LHCN-M2 (cell line): ENCODE data around the gene DPP6. TPM values are rescaled to one million over a fixed set of nuclear protein-coding genes. Genes with fewer than 3 reads are reported as not detected.

Experiments
- DNase-seq: peaks from one replicate; pipeline ENCODE4 v3.0.0-alpha.2; 2012; ENCODE audit warnings: low read depth
- total RNA-seq: library from RNA; depleted of rRNA; stranded (reverse); fragments of >200 nt; gene quantifications from 2 replicates; pipeline ENCODE4 v1.2.3, GENCODE V29; 2014

DPP6 gene
- total RNA-seq, 1 experiment from 2014 or later, result not detected

GRCh38 chr7:154530136-154530535, 477.9 kb downstream of the DPP6 start:
- DNase-seq, result no peak

- DNase-seq, result no peak
Measured at GRCh38 chr7:154532771-154533170, 480.6 kb downstream of the DPP6 start.

DNA sequence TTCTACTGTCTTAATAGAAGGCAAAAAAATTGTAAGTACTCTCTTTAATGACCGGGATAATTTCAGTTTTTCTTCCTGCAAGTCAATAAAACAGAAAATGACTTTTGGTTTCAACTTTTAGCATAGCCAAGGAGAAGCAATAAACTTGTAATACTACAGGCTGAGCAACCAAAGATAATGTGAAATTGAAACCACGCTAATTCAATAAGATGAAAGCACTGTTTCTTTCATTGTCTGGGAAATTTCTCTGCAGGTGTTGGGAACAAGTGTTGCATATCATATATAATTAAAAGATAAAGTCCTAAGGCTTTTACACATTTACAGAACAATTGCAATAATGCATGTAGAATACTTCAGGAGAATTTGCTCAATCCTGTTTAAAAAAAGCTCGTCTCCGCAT, 488.4 kb downstream of the DPP6 start:
- no peak for DNase-seq

DNA sequence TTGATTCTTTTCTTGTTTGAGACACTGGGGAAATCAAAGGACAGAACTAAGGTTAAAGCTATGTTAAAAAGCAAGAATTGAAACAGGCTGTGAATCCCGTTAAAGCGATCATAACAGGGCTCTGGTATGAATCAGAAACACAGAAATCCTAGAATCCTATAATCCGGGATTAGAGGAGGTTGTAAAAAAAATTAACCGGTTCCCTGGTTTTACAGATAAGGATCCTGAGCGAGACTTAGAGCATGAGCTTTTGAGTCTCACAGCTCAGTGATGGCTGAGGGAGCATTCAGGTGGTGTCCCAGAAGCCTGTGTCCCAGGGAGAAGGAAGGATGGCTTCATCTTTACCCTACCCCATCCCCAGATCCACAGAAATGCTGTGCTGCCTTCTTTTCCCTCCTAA, 489.4 kb downstream of the DPP6 start:
- no peak for DNase-seq

- no peak for DNase-seq
Measured at GRCh38 chr7:154546946-154547587, 494.9 kb downstream of the DPP6 start.

DNA sequence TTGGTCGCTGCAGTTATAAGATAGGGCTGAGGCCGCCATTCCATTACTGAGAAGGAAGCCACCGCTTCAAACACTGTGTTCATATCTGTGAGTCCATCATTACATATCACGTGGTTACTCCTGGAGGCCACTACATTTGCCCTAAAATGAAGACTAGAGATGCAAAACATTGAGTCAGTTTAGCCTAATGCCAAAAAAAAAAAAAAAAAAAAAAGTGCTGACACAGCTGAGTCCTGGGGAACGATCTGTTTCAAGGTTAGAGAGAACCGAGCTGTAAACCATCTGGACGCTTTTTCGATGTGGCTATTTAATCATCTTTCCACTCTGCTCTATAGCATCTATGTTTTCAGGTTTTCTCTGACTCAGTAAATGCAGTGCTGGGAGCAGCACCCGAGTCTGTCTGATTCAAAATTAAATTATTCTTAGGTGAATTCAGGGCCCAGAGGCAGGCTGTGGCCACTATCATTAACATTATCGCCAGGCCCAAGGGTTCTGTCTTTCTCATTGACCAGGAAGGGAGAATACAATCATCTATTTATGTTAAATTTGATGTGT, 501.6 kb downstream of the DPP6 start:
- DNase-seq, result no peak

GRCh38 chr7:154559454-154559853, 507.3 kb downstream of the DPP6 start:
- DNase-seq, result no peak

- no peak for DNase-seq
Measured at GRCh38 chr7:154564676-154565075, 512.5 kb downstream of the DPP6 start.

- DNase-seq, result no peak
Measured at GRCh38 chr7:154566877-154567276, 514.7 kb downstream of the DPP6 start.

- DNase-seq, result no peak
Measured at GRCh38 chr7:154568346-154568745, 516.1 kb downstream of the DPP6 start.

DNA sequence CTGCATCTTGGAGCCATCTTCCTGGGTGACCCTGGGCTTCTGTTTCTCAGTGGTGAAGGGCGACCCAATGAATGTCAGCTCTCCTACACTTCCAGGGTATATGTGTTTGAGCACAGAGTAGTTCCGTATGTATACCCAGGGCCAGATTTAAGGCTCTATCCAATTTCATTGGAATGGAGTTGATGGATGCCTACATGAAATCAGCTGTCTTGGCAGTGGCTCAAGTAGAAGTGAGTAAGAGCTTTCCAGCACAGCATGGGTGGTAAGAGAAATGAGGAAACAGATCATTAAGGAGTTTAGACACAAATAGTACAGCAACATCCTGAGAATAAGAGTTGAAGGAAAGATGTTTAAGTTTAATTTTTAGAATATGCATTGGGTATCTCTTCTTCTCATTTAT, 517.7 kb downstream of the DPP6 start:
- no peak for DNase-seq

GRCh38 chr7:154571772-154572171, 519.6 kb downstream of the DPP6 start:
- DNase-seq, result no peak

- no peak for DNase-seq
Measured at GRCh38 chr7:154574235-154574634, 522.0 kb downstream of the DPP6 start.

DNA sequence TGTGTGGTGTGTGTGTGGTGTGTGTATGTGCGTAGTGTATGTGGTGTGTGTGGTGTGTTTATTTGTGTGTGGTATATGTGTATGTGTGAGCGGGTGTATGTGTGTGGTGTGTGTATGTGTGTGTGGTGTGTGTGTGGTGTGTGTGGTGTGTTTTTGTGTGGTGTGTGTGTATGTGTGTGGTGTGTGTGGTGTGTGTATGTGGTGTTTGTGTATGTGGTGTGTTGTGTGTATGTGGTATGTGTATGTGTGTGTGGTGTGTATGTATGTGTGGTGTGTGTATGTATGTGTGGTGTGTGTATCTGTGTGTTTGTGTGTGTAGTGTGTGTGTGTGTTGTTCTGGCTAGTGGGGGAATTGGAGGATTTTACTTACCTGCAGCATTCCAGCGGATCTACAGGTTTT, 523.3 kb downstream of the DPP6 start:
- DNase-seq, result no peak

GRCh38 chr7:154576604-154577003, 524.4 kb downstream of the DPP6 start:
- no peak for DNase-seq

DNA sequence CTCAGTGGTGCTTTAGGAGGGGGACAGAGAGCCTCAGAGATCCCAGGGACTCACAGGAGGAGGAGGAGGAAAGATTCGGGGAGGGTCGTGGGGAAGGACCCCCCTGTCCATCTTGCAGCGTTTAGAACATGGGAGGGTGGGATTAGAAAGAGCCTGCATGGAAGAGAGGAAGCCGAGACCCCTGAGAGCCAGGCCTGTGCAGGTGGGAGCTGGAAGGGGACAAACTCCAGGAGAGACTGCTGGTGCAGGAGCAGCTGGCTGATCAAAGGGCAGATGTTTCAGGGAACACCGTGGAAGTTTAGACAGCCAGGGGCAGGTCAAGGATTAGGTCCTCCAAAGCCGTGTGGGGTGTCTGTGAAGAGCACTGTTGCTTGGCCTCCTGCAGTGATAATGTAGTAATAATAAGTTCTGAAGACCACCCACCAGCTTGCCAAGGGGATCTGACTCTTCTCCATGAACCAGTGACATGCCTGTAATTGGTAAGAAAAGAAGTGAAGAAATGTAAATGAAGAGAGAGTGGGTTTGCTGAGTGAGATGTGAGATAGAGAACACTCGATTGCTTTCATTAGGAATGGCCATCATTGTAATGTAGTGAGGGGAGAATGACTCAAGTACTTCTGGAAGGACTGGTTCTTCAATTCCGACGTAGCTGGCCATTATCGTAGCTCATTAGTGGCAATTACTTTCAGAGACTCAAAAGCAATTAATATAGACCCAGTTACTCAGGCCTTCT, 525.1 kb downstream of the DPP6 start:
- no peak for DNase-seq

- DNase-seq, result no peak
Measured at GRCh38 chr7:154578336-154578735, 526.1 kb downstream of the DPP6 start.

GRCh38 chr7:154579711-154580110, 527.5 kb downstream of the DPP6 start:
- DNase-seq, result no peak

- DNase-seq, result no peak
Measured at GRCh38 chr7:154581251-154581890, 529.2 kb downstream of the DPP6 start.

GRCh38 chr7:154583454-154583853, 531.3 kb downstream of the DPP6 start:
- DNase-seq, result no peak

DNA sequence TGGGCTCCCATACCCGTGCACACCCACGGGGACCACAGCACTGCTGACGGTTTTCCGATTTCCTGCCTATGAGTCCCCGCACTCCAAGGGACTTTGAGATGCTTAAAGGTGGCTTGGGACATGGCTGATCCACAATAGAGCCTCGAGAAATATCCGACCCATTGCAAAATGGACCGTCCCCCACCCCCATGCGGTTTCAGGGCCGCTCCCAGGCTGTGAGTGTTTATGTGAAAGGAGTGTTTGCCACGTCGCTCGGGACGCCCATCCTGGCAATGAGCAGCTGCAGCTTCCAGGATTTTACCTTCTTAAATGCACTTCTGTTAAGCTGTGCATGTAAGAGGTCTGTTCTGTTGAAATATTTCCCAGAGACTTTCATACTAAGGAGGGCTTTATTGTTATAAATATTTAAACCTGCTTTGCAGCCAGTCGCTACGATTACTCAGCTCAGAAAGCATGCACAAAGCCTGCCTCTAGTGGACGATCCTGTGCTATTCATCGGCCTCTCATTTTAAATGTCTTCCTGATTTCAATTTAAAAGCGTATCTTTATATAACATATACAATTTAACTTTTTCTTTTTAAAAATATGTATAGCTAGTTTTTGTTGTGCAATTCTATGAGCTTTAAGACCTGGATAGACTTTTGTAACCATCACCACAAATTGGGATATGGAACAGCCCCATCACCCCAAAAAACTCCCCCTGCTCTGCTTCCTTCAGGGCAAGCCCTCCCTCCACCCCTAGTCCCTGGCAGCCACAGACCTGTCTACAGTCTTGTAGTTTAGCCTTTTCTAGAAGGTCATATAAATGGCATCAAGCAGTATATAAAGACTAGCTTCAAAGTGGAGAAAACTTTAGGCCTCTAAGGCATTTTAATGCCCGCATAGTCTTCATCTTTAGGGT, 532.4 kb downstream of the DPP6 start:
- no peak for DNase-seq

DNA sequence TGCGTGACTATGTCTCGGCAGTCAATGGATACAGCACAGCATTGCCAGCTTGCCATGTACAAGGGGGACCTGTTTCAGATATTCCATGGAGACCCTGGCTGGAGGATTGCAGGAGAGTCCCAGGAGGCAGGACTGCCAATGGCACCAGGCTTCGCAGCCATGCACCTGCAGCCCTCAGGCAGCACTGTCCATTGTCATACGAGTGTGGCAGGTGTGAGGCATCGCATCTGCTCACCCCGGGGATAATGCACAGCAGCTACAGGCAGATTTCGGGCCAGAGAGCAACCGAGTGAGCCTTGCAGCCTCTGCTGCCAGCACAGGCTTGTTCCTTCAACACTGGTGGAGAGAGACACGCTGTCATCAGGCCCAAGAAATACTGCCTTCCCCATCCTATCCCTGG, 535.6 kb downstream of the DPP6 start:
- DNase-seq, result no peak
